Measurements from ENCODE around the gene SOX6.

The SOX6 gene

DNA sequence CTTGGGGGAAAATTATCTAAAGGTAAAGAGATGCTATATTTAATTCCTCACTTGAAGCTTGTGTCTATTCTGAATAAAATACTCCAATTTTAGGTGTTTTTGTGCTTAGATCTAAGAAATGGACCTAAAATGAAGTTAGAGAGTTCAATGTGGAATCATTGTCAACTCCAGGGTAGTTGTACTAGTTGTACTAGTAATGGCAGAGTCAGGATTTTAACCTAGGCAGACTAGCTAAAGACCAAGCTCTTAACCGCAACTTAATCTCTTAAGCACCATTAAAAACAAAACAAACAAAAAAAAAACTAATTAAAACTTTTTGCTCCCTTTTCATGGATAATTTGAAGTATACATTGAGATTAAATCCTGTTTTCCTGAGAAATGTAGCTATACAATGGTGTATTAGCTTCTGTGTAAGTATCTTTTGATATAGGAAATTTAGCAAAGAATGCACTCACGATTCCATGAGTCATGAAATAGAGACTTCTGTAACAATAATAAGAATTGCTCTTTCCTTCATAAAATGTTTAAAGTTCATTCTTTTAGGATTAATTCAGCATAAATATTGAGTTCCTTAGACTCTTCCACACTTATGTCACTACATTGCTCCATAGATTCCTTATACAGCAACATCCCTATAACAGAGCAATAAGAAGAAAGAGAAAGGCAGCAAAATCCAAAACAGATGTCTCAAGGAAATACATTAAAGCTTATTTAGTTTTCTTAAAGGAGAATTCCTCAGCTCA lies 26.5 kb upstream of the SOX6 start:
- Histone ChIP-seq H3K9ac (ENCODE audit: low read length) (no peak overlapping the region), H3K36me3 (replicated peaks; ENCODE audit: insufficient read depth, low read length) (no peaks in the 10 kb centered on the region), H2AFZ (ENCODE audit: low read length) (no peak overlapping the region), H3K4me1 (ENCODE audit: low read length) (no peaks in the 10 kb centered on the region), H4K20me1 (ENCODE audit: insufficient read depth, low read length) (no peaks in the 10 kb centered on the region), H3K9me2 (replicated peaks; ENCODE audit: insufficient read depth, low read length) (no peaks in the 10 kb centered on the region), H3K79me2 (ENCODE audit: low read length) (no peaks in the 10 kb centered on the region), H3F3A (ENCODE audit: insufficient read depth, low read length) (no peaks in the 10 kb centered on the region), H3K4me3 (ENCODE audit: low read length) (no peak overlapping the region), H3K4me2 (ENCODE audit: low read depth, low read length) (no peak overlapping the region), H3K27ac (ENCODE audit: low read length) (no peak overlapping the region), H3K9me3 (replicated peaks; ENCODE audit: insufficient read depth, low read length) (no peaks in the 10 kb centered on the region), H3K27me3 (replicated peaks; ENCODE audit: insufficient read depth, low read length) (no peaks in the 10 kb centered on the region)
- TF ChIP-seq EZH2phosphoT487 (IDR thresholded peaks at IDR 0.05; ENCODE audit: low read length) (no peak), EZH2 (optimal IDR thresholded peaks at IDR 0.05; ENCODE audit: low read depth, low read length) (no peak)
- TF ChIP-seq, protein P1, sequence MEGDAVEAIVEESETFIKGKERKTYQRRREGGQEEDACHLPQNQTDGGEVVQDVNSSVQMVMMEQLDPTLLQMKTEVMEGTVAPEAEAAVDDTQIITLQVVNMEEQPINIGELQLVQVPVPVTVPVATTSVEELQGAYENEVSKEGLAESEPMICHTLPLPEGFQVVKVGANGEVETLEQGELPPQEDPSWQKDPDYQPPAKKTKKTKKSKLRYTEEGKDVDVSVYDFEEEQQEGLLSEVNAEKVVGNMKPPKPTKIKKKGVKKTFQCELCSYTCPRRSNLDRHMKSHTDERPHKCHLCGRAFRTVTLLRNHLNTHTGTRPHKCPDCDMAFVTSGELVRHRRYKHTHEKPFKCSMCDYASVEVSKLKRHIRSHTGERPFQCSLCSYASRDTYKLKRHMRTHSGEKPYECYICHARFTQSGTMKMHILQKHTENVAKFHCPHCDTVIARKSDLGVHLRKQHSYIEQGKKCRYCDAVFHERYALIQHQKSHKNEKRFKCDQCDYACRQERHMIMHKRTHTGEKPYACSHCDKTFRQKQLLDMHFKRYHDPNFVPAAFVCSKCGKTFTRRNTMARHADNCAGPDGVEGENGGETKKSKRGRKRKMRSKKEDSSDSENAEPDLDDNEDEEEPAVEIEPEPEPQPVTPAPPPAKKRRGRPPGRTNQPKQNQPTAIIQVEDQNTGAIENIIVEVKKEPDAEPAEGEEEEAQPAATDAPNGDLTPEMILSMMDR (IDR thresholded peaks at IDR 0.05; ENCODE audit: low read length): no peak
- DNase-seq: no peak

GRCh38 chr11:16382186-16382585 lies 25.8 kb upstream of the SOX6 start:
- TF ChIP-seq EZH2phosphoT487 (IDR thresholded peaks at IDR 0.05; ENCODE audit: low read length) (no peak), EZH2 (optimal IDR thresholded peaks at IDR 0.05; ENCODE audit: low read depth, low read length) (no peak)
- no peaks in the 10 kb centered on the region for H3F3A ChIP-seq (ENCODE audit: insufficient read depth, low read length)
- H4K20me1 ChIP-seq (ENCODE audit: insufficient read depth, low read length): no peaks in the 10 kb centered on the region
- no peaks in the 10 kb centered on the region for H3K36me3 ChIP-seq (replicated peaks; ENCODE audit: insufficient read depth, low read length)
- DNase-seq: no peak
- no peak overlapping the region for H3K9ac ChIP-seq (ENCODE audit: low read length)
- H3K4me1 ChIP-seq (ENCODE audit: low read length): no peaks in the 10 kb centered on the region
- no peak overlapping the region for H3K4me2 ChIP-seq (ENCODE audit: low read depth, low read length)
- H3K27me3 ChIP-seq (replicated peaks; ENCODE audit: insufficient read depth, low read length): no peaks in the 10 kb centered on the region
- H2AFZ ChIP-seq (ENCODE audit: low read length): no peak overlapping the region
- no peaks in the 10 kb centered on the region for H3K9me3 ChIP-seq (replicated peaks; ENCODE audit: insufficient read depth, low read length)
- no peak overlapping the region for H3K4me3 ChIP-seq (ENCODE audit: low read length)
- no peak overlapping the region for H3K27ac ChIP-seq (ENCODE audit: low read length)
- H3K79me2 ChIP-seq (ENCODE audit: low read length): no peaks in the 10 kb centered on the region
- H3K9me2 ChIP-seq (replicated peaks; ENCODE audit: insufficient read depth, low read length): no peaks in the 10 kb centered on the region

GRCh38 chr11:16380941-16381568 lies 24.7 kb upstream of the SOX6 start:
- H3K4me3 ChIP-seq (ENCODE audit: low read length): no peak overlapping the region
- no peaks in the 10 kb centered on the region for H3K79me2 ChIP-seq (ENCODE audit: low read length)
- no peaks in the 10 kb centered on the region for H3K9me2 ChIP-seq (replicated peaks; ENCODE audit: insufficient read depth, low read length)
- no peaks in the 10 kb centered on the region for H3K36me3 ChIP-seq (replicated peaks; ENCODE audit: insufficient read depth, low read length)
- no peak overlapping the region for H2AFZ ChIP-seq (ENCODE audit: low read length)
- no peaks in the 10 kb centered on the region for H3K9me3 ChIP-seq (replicated peaks; ENCODE audit: insufficient read depth, low read length)
- H4K20me1 ChIP-seq (ENCODE audit: insufficient read depth, low read length): no peaks in the 10 kb centered on the region
- TF ChIP-seq EZH2phosphoT487 (IDR thresholded peaks at IDR 0.05; ENCODE audit: low read length): no peak
- TF ChIP-seq, protein P1 (IDR thresholded peaks at IDR 0.05; ENCODE audit: low read length): no peak
- H3K27ac ChIP-seq (ENCODE audit: low read length): no peak overlapping the region
- H3F3A ChIP-seq (ENCODE audit: insufficient read depth, low read length): no peaks in the 10 kb centered on the region
- no peaks in the 10 kb centered on the region for H3K27me3 ChIP-seq (replicated peaks; ENCODE audit: insufficient read depth, low read length)
- no peak overlapping the region for H3K9ac ChIP-seq (ENCODE audit: low read length)
- no peak overlapping the region for H3K4me2 ChIP-seq (ENCODE audit: low read depth, low read length)
- H3K4me1 ChIP-seq (ENCODE audit: low read length): no peaks in the 10 kb centered on the region
- DNase-seq: no peak

DNA sequence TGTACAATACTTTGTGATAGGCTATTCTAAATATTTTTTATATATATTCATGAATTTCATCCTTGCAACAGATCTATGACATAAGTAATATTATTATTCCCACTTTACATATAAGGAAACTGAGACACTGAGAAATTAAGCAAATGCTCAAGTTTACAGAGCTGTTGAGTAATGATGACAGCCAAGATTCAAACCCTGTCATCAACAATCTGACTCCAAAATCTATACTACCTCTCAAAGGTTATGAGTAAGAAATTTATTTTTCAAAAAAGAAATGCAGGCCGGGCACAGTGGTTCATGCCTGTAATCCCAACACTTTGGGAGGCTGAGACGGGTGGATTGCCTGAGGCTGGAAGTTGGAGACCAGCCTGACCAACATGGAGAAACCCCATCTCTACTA lies 22.6 kb upstream of the SOX6 start:
- no peaks in the 10 kb centered on the region for H3K4me1 ChIP-seq (ENCODE audit: low read length)
- H4K20me1 ChIP-seq (ENCODE audit: insufficient read depth, low read length): no peaks in the 10 kb centered on the region
- H3K4me3 ChIP-seq (ENCODE audit: low read length): no peak overlapping the region
- H3K9me2 ChIP-seq (replicated peaks; ENCODE audit: insufficient read depth, low read length): no peaks in the 10 kb centered on the region
- H2AFZ ChIP-seq (ENCODE audit: low read length): no peak overlapping the region
- no peaks in the 10 kb centered on the region for H3K9me3 ChIP-seq (replicated peaks; ENCODE audit: insufficient read depth, low read length)
- no peaks in the 10 kb centered on the region for H3K36me3 ChIP-seq (replicated peaks; ENCODE audit: insufficient read depth, low read length)
- H3F3A ChIP-seq (ENCODE audit: insufficient read depth, low read length): no peaks in the 10 kb centered on the region
- no peaks in the 10 kb centered on the region for H3K27me3 ChIP-seq (replicated peaks; ENCODE audit: insufficient read depth, low read length)
- H3K4me2 ChIP-seq (ENCODE audit: low read depth, low read length): no peak overlapping the region
- TF ChIP-seq, protein P1 (IDR thresholded peaks at IDR 0.05; ENCODE audit: low read length): no peak
- TF ChIP-seq EZH2 (optimal IDR thresholded peaks at IDR 0.05; ENCODE audit: low read depth, low read length) (no peak), EZH2phosphoT487 (IDR thresholded peaks at IDR 0.05; ENCODE audit: low read length) (no peak)
- DNase-seq: no peak
- no peak overlapping the region for H3K27ac ChIP-seq (ENCODE audit: low read length)
- no peak overlapping the region for H3K9ac ChIP-seq (ENCODE audit: low read length)
- no peaks in the 10 kb centered on the region for H3K79me2 ChIP-seq (ENCODE audit: low read length)

Measured in MM.1S (cell line).